BJ (cell line): Measurements from ENCODE around the gene CYP2W1. TPM values are rescaled to one million over a fixed set of nuclear protein-coding genes. Genes with fewer than 3 reads are reported as not detected.

ENCODE experiments used
- CTCF ChIA-PET: fragments of 350-600 bp; formaldehyde crosslinking; extraction: SDS; loops from one replicate; lab custom pipeline; 2021; ENCODE audit warnings: antibody characterized with exemption, inconsistent platforms; lab: Yijun Ruan, JAX
- POLR2A ChIA-PET: fragments of 300-600 bp; sonication (Branson Sonifier 250); formaldehyde crosslinking; extraction: SDS; loops from one replicate; lab custom pipeline; 2021; ENCODE audit warnings: antibody characterized with exemption; lab: Charles Lee
- DNase-seq: peaks from one replicate; pipeline ENCODE4 v3.0.0-alpha.2; 2011; ENCODE audit warnings: low read depth
- H3K27me3 ChIP-seq: 2 replicates; pipeline ENCODE4 v1.6.0; 2011; ENCODE audit warnings: low read length; ENCODE audit not compliant: control insufficient read depth, insufficient read depth
- H3K36me3 ChIP-seq: 2 replicates; pipeline ENCODE4 v1.5.1; 2011; ENCODE audit warnings: low read length; ENCODE audit not compliant: control insufficient read depth, insufficient read depth
- H3K4me3 ChIP-seq: 2 replicates; pipeline ENCODE4 v1.5.1; 2011; ENCODE audit warnings: low read depth, mild to moderate bottlenecking, control low read depth, low read length
- CTCF ChIP-seq: IDR thresholded peaks from 2 replicates; pipeline ENCODE4 v1.5.1; 2011; ENCODE audit warnings: low read depth, mild to moderate bottlenecking, control low read depth, inconsistent platforms, low read length, moderate library complexity; ENCODE audit not compliant: insufficient read depth
- polyA plus RNA-seq: library from polyadenylated mRNA; depleted of rRNA; stranded (reverse); fragments of >200 nt; gene quantifications from 2 replicates; pipeline ENCODE4 v1.2.3, GENCODE V29; 2011

Gene CYP2W1
- polyA plus RNA-seq, 1 experiment: not detected

GRCh38 chr7:946256-946996 lies 36.6 kb upstream of the CYP2W1 start:
- no peak for TF ChIP-seq CTCF
- Histone ChIP-seq H3K4me3 (no peak overlapping the region), H3K27me3 (no peaks in the 10 kb centered on the region), H3K36me3 (no peaks in the 10 kb centered on the region)
- DNase-seq: no peak
- POLR2A ChIA-PET: no interaction called here
- CTCF ChIA-PET: no interaction called here

GRCh38 chr7:947391-948210 lies 35.4 kb upstream of the CYP2W1 start:
- H3K4me3 ChIP-seq: no peak overlapping the region
- no peak for DNase-seq
- no peak for TF ChIP-seq CTCF
- no peaks in the 10 kb centered on the region for H3K36me3 ChIP-seq
- H3K27me3 ChIP-seq: no peaks in the 10 kb centered on the region
- POLR2A ChIA-PET: no interaction called here
- CTCF ChIA-PET: no interaction called here

GRCh38 chr7:949021-949934 lies 33.7 kb upstream of the CYP2W1 start:
- TF ChIP-seq CTCF: no peak
- POLR2A ChIA-PET: no interaction called here
- DNase-seq: no peak
- CTCF ChIA-PET: interaction anchor here (0.6 kb wide), 1 partner anchor 10 kb away, joined by 4 read pairs; no protein-coding TSS in a partner anchor
- Histone ChIP-seq H3K27me3 (no peaks in the 10 kb centered on the region), H3K4me3 (no peak overlapping the region), H3K36me3 (no peaks in the 10 kb centered on the region)

GRCh38 chr7:951881-952547 lies 31.0 kb upstream of the CYP2W1 start:
- CTCF ChIA-PET: interaction anchor here (1.1 to 2.0 kb wide), 3 partner anchors 23 to 43 kb away, joined by 4 to 5 read pairs (median 5); partner anchors contain the start of gene COX19

More at GRCh38 chr7:951881-952547, 31.0 kb upstream of the CYP2W1 start:
- Histone ChIP-seq H3K36me3 (no peaks in the 10 kb centered on the region), H3K4me3 (no peak overlapping the region), H3K27me3 (peaks cover 5% of the 10 kb centered on the region)
- DNase-seq: no peak
- POLR2A ChIA-PET: no interaction called here
- no peak for TF ChIP-seq CTCF
